Measurements from ENCODE around the gene DGUOK.

GRCh38 chr2:73987109-73987947, 60.6 kb downstream of the DGUOK start:
- TF ChIP-seq, protein P1, sequence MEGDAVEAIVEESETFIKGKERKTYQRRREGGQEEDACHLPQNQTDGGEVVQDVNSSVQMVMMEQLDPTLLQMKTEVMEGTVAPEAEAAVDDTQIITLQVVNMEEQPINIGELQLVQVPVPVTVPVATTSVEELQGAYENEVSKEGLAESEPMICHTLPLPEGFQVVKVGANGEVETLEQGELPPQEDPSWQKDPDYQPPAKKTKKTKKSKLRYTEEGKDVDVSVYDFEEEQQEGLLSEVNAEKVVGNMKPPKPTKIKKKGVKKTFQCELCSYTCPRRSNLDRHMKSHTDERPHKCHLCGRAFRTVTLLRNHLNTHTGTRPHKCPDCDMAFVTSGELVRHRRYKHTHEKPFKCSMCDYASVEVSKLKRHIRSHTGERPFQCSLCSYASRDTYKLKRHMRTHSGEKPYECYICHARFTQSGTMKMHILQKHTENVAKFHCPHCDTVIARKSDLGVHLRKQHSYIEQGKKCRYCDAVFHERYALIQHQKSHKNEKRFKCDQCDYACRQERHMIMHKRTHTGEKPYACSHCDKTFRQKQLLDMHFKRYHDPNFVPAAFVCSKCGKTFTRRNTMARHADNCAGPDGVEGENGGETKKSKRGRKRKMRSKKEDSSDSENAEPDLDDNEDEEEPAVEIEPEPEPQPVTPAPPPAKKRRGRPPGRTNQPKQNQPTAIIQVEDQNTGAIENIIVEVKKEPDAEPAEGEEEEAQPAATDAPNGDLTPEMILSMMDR (IDR thresholded peaks at IDR 0.05) = peak in 5 of 7 experiments; percentile 18 to 72 (median 57)
- TF ChIP-seq POLR2A (IDR thresholded peaks at IDR 0.05) = no peak
